ENCODE measurements around the gene GAS2L2. TPM values are rescaled to one million over a fixed set of nuclear protein-coding genes. Genes with fewer than 3 reads are reported as not detected.

Gene GAS2L2
- total RNA-seq, 2 experiments from 2014 or later, result 0.07 TPM; not detected in 1

- ChIA-PET POLR2A (interaction anchor here (0.7 kb wide), 1 partner anchor 32 kb away, joined by 3 read pairs; no protein-coding TSS in a partner anchor), CTCF (interaction anchor here (1.4 to 1.9 kb wide), 3 partner anchors 10 to 34 kb away, joined by 5 to 8 read pairs (median 6); no protein-coding TSS in a partner anchor)
- Mint-ChIP-seq H3K27me3 (no peaks in the 10 kb centered on the region), H3K4me1 (peaks cover 3% of the 10 kb centered on the region), H3K27ac (no peak overlapping the region), H3K4me3 (no peak overlapping the region), H3K36me3 (ENCODE audit: low read depth) (no peaks in the 10 kb centered on the region), H3K9me3 (ENCODE audit: low read depth) (no peaks in the 10 kb centered on the region)
- intact Hi-C loops (cut with DNase I, micrococcal nuclease), result no loop called here
- ATAC-seq (no peak), DNase-seq (no peak)
These were observed 17.0 kb upstream of the GAS2L2 start for GRCh38 chr17:35769895-35770486.

DNA sequence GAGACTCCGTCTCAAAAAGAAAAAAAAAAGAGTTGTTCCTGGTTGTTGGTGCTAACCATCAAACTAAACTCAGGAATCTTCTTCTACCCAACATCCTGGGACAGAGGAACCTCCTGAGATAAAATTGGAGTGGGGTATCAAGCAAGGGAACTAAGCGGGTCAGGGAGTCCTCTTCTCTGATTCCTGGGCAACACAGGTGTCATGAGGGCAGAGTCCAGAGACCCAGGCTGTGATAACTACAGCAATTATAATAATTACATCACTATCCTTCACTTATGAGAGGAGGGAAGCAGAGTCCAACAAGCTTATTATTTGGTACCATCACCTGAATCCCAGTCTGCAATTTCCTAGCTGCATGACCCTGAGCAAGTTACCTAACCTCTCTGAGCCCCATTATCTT is 15.8 kb upstream of the GAS2L2 start:
- peaks cover 9% of the 10 kb centered on the region for H3K4me1 Mint-ChIP-seq
- ATAC-seq, result no peak
- ChIA-PET CTCF (interaction anchor here (0.7 kb wide), 1 partner anchor 955 kb away, joined by 3 read pairs; no protein-coding TSS in a partner anchor), POLR2A (no interaction called here)
- intact Hi-C loops (cut with DNase I, micrococcal nuclease), result no loop called here
- no peak for DNase-seq
- H3K9me3 Mint-ChIP-seq (ENCODE audit: low read depth), result no peaks in the 10 kb centered on the region
- H3K36me3 Mint-ChIP-seq (ENCODE audit: low read depth), result no peaks in the 10 kb centered on the region
- no peak overlapping the region for H3K27ac Mint-ChIP-seq
- no peak overlapping the region for H3K4me3 Mint-ChIP-seq
- no peaks in the 10 kb centered on the region for H3K27me3 Mint-ChIP-seq

- CTCF ChIA-PET, result interaction anchor here (0.6 to 1.6 kb wide), 11 partner anchors 8 to 424 kb away, joined by 3 to 5 read pairs (median 4); partner anchors contain the start of genes MMP28 and TAF15
- DNase-seq (peak; percentile 49), ATAC-seq (no peak)
- Mint-ChIP-seq H3K27ac (no peak overlapping the region), H3K4me1 (peaks cover 9% of the 10 kb centered on the region), H3K36me3 (ENCODE audit: low read depth) (no peaks in the 10 kb centered on the region), H3K27me3 (no peaks in the 10 kb centered on the region), H3K9me3 (ENCODE audit: low read depth) (no peaks in the 10 kb centered on the region), H3K4me3 (no peak overlapping the region)
- POLR2A ChIA-PET, result no interaction called here
- intact Hi-C loops (cut with DNase I, micrococcal nuclease), result loop anchor here in 1 of 2 experiments (2.0 kb wide), 1 partner anchor 20 kb away; no protein-coding TSS in a partner anchor
These were observed 14.0 kb upstream of the GAS2L2 start for GRCh38 chr17:35766903-35767510.

GRCh38 chr17:35766489-35766877 is 13.4 kb upstream of the GAS2L2 start:
- ChIA-PET CTCF (interaction anchor here (0.5 to 1.6 kb wide), 10 partner anchors 10 to 199 kb away, joined by 3 to 5 read pairs (median 4); partner anchors contain the start of genes MMP28 and TAF15), POLR2A (no interaction called here)
- no peaks in the 10 kb centered on the region for H3K27me3 Mint-ChIP-seq
- ATAC-seq (no peak), DNase-seq (no peak)
- H3K4me3 Mint-ChIP-seq, result no peak overlapping the region
- peaks cover 9% of the 10 kb centered on the region for H3K4me1 Mint-ChIP-seq
- no peaks in the 10 kb centered on the region for H3K9me3 Mint-ChIP-seq (ENCODE audit: low read depth)
- H3K36me3 Mint-ChIP-seq (ENCODE audit: low read depth), result no peaks in the 10 kb centered on the region
- no peak overlapping the region for H3K27ac Mint-ChIP-seq
- intact Hi-C loops (cut with DNase I, micrococcal nuclease), result loop anchor here in 1 of 2 experiments (2.0 kb wide), 1 partner anchor 20 kb away; no protein-coding TSS in a partner anchor

GRCh38 chr17:35765756-35766488 is 12.9 kb upstream of the GAS2L2 start:
- Mint-ChIP-seq H3K27me3 (no peaks in the 10 kb centered on the region), H3K4me3 (no peak overlapping the region), H3K9me3 (ENCODE audit: low read depth) (no peaks in the 10 kb centered on the region), H3K27ac (no peak overlapping the region), H3K4me1 (peaks cover 9% of the 10 kb centered on the region), H3K36me3 (ENCODE audit: low read depth) (no peaks in the 10 kb centered on the region)
- ATAC-seq (no peak), DNase-seq (no peak)
- POLR2A ChIA-PET, result interaction anchor here (3.1 kb wide), 1 partner anchor 44 kb away, joined by 37 read pairs; the partner anchor contains the start of gene TAF15
- CTCF ChIA-PET, result interaction anchor here (0.5 to 5.8 kb wide), 8 partner anchors 16 to 199 kb away, joined by 3 to 123 read pairs (median 10); partner anchors contain the start of genes MMP28 and TAF15
- intact Hi-C loops (cut with DNase I, micrococcal nuclease), result loop anchor here in 1 of 2 experiments (2.0 kb wide), 1 partner anchor 21 kb away; no protein-coding TSS in a partner anchor

GRCh38 chr17:35765086-35765710 is 12.2 kb upstream of the GAS2L2 start:
- DNase-seq (no peak), ATAC-seq (no peak)
- no peak overlapping the region for H3K27ac Mint-ChIP-seq
- H3K4me3 Mint-ChIP-seq, result peak overlapping the region; percentile 80
- intact Hi-C loops (cut with DNase I, micrococcal nuclease), result no loop called here
- H3K36me3 Mint-ChIP-seq (ENCODE audit: low read depth), result no peaks in the 10 kb centered on the region
- POLR2A ChIA-PET, result interaction anchor here (3.1 kb wide), 1 partner anchor 44 kb away, joined by 37 read pairs; the partner anchor contains the start of gene TAF15
- CTCF ChIA-PET, result interaction anchor here (1.0 to 5.8 kb wide), 10 partner anchors 17 to 100 kb away, joined by 3 to 123 read pairs (median 6); partner anchors contain the start of genes MMP28, RASL10B and TAF15
- no peaks in the 10 kb centered on the region for H3K9me3 Mint-ChIP-seq (ENCODE audit: low read depth)
- peaks cover 9% of the 10 kb centered on the region for H3K4me1 Mint-ChIP-seq
- no peaks in the 10 kb centered on the region for H3K27me3 Mint-ChIP-seq

DNA sequence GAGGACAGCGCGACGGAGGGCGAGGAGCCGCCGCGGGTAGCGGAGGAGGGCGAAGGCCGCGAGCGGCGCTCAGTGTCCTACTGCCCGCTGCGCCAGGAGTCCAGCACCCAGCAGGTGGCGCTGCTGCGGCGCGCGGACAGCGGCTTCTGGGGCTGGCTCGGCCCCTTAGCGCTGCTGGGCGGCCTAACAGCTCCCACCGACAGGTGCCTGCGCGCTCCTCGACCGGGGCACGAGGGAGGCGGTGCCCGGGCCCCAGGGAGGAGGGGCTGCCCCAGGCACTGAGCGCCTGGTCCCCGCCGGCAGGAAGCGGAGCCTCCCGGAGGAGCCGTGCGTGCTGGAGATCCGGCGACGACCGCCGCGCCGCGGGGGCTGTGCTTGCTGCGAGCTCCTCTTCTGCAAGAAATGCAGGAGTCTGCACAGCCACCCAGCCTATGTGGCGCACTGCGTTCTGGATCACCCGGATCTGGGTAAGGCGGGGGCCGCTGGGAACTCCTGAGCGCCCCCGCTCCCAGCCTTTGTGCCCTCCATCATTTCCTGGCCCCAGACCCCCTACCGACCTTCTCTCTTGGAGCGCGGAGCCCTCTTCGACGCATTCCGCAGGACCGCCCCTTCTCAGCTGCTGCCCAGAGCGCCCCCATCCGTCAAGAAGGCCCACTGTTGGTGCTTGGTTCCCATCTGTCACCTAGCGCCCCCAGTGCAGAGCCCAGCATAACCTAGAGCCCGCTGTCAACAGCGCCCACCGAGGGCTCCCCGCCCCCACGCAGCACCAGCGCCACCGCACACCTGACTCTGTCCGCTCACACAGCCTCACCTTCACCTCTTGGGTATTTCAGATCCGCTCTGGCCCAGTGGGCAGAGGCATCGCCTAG is 11.3 kb upstream of the GAS2L2 start:
- Mint-ChIP-seq H3K4me1 (peaks cover 9% of the 10 kb centered on the region), H3K4me3 (peak overlapping the region; percentile 80), H3K36me3 (ENCODE audit: low read depth) (no peaks in the 10 kb centered on the region), H3K9me3 (ENCODE audit: low read depth) (no peaks in the 10 kb centered on the region), H3K27me3 (no peaks in the 10 kb centered on the region), H3K27ac (peak overlapping the region; percentile 70)
- ChIA-PET CTCF (interaction anchor here (0.6 to 5.8 kb wide), 53 partner anchors 9 to 741 kb away, joined by 3 to 123 read pairs (median 4); partner anchors contain the start of genes MMP28, PEX12, RASL10B and SLFN11), POLR2A (interaction anchor here (0.8 to 3.1 kb wide), 3 partner anchors 31 to 83 kb away, joined by 3 to 37 read pairs (median 3); partner anchors contain the start of genes MMP28 and TAF15)
- ATAC-seq, result peak; percentile 95
- intact Hi-C loops (cut with DNase I, micrococcal nuclease), result loop anchor here (1.0 kb wide), 3 partner anchors 40 to 166 kb away; partner anchors contain the start of genes TAF15 (in 2 of the 2) and RDM1 (in 1 of the 2)
- DNase-seq, result peak; percentile 93

- Mint-ChIP-seq H3K4me3 (peak overlapping the region; percentile 47), H3K4me1 (peaks cover 9% of the 10 kb centered on the region), H3K27me3 (no peaks in the 10 kb centered on the region), H3K9me3 (ENCODE audit: low read depth) (no peaks in the 10 kb centered on the region), H3K36me3 (ENCODE audit: low read depth) (no peaks in the 10 kb centered on the region), H3K27ac (no peak overlapping the region)
- no peak for ATAC-seq
- ChIA-PET CTCF (interaction anchor here (0.5 to 5.8 kb wide), 50 partner anchors 10 to 741 kb away, joined by 3 to 123 read pairs (median 4); partner anchors contain the start of genes MMP28, PEX12, RASL10B and SLFN11), POLR2A (interaction anchor here (0.8 to 3.1 kb wide), 4 partner anchors 31 to 84 kb away, joined by 3 to 37 read pairs (median 4); partner anchors contain the start of genes MMP28 and TAF15)
- no peak for DNase-seq
- intact Hi-C loops (cut with DNase I, micrococcal nuclease), result loop anchor here (1.0 kb wide), 3 partner anchors 41 to 167 kb away; partner anchors contain the start of genes TAF15 (in 2 of the 2) and RDM1 (in 1 of the 2)
These were observed 10.7 kb upstream of the GAS2L2 start for GRCh38 chr17:35763767-35764122.

DNA sequence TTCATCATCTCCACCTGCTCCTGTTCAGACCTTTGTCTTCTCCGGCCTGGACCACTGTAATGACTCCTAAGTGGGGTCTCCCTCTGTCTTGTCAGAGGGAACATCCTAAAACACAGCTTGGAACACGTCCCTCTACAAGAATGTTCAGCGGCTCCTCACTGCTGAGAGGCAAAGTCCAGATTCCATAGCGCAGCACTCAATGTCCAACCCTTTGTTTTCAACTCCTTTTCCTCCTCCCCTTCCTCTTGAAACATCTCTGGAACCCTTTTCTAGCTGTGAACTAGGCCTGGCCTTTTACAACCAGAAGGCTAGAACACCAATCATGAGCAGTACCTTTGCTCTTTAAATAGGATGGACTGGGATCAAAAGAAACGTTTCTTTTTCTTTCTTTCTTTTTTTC is 8.6 kb upstream of the GAS2L2 start:
- H3K36me3 Mint-ChIP-seq (ENCODE audit: low read depth), result no peaks in the 10 kb centered on the region
- H3K27ac Mint-ChIP-seq, result no peak overlapping the region
- intact Hi-C loops (cut with DNase I, micrococcal nuclease), result no loop called here
- POLR2A ChIA-PET, result no interaction called here
- CTCF ChIA-PET, result interaction anchor here (0.6 to 5.8 kb wide), 4 partner anchors 22 to 148 kb away, joined by 3 to 123 read pairs (median 5); partner anchors contain the start of gene TAF15
- ATAC-seq (no peak), DNase-seq (no peak)
- H3K27me3 Mint-ChIP-seq, result no peaks in the 10 kb centered on the region
- no peaks in the 10 kb centered on the region for H3K9me3 Mint-ChIP-seq (ENCODE audit: low read depth)
- peaks cover 9% of the 10 kb centered on the region for H3K4me1 Mint-ChIP-seq
- no peak overlapping the region for H3K4me3 Mint-ChIP-seq

GRCh38 chr17:35760587-35760986 is 7.5 kb upstream of the GAS2L2 start, which contains the start of gene C17orf50:
Gene C17orf50, plus strand, starts transcription at chr17:35760887. Its CDS starts 55 bp downstream, at chr17:35760942.
- no peaks in the 10 kb centered on the region for H3K9me3 Mint-ChIP-seq (ENCODE audit: low read depth)
- no peak within 1 kb of the TSS for H3K4me3 Mint-ChIP-seq
- no peak within 1 kb of the TSS for H3K27ac Mint-ChIP-seq
- no peaks in the 10 kb centered on the region for H3K36me3 Mint-ChIP-seq (ENCODE audit: low read depth)
- no peak for DNase-seq
- POLR2A ChIA-PET, result interaction anchor here (0.7 kb wide), 1 partner anchor 119 kb away, joined by 3 read pairs; no protein-coding TSS in a partner anchor
- CTCF ChIA-PET, result interaction anchor here (0.6 to 5.8 kb wide), 5 partner anchors 13 to 162 kb away, joined by 3 to 123 read pairs (median 3); partner anchors contain the start of gene TAF15
- no peak for ATAC-seq
- no peaks in the 10 kb centered on the region for H3K27me3 Mint-ChIP-seq
- H3K4me1 Mint-ChIP-seq, result peaks cover 9% of the 10 kb centered on the region
- intact Hi-C loops (cut with DNase I, micrococcal nuclease), result no loop called here
